Hippocampal formation (tissue), 2 donors: ENCODE measurements around the gene NACAD.

Experiments
- DNase-seq, 2 donors: peaks; one replicate each; lab custom pipeline; 2025; lab: John Stamatoyannopoulos, UW

The NACAD gene

DNA sequence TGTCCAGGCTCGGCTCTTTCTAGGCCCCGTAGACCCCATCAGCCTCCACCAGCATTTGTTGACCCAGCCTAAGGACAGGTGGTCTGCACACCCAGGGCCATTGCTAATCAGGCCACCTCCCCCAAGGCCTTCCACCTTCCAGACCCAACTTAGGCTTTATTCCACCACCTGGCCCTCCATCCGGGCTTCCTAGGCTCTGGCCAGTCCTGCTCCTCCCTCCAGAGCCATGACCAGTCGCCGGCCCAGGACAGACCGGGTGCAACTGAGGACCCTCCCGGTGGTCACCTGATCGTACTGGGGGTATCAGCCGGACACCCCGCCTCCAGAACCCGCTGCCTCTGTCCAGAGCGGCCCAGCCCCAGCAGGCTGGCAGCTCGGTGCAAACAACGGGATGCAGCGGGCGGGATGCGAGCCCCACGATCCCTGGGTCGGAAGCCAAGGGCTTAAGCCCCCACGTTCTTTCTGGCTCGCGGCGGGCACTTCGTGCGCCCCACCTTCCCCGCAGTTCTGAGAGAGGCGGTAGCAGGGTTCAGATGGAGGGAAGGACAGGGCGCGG lies 545 bp downstream of the NACAD start:
- DNase-seq: no peak

DNA sequence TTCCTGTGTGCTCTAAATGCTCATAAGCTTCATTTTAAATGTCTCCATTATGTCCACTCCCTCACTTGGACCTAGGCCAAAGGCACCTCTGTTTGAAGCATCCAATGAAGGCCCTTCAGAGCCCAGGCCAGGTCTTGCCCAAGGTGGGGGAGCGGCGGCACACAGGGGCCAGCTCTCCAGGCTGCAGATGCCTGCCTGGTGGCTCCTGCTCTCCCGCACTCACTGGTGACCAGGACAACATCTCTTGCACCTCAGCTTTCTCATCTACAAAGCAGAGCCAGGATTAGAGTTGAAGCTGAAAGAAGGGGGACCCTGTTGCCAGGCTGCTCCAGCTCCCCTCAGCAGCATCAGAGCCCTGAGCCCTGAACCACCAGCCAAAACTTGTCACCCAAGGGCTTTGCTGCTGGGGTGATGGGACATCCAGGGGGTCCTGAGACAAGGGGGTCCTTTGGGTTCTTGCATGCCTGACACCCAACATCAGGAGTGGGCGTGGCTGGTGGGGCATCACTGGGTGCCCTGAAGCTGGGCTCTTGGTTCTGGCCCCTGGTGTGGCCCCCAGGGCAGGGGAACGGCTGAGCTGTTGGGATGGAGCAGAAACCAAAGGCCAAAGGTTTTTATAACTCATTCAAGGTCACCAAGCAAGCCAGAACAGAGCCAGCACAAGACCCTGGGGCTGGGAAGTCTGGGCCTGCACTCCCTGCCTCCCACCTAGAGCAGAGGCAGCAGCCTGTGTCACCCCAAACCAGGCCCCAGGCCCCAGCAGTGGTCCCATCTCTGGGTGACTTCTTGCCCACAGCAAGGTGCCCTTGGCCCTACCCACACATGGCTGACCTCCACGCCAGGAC lies 1.2 kb downstream of the NACAD start:
- no peak for DNase-seq

- peak; percentile 83 to 85 for DNase-seq
Measured at GRCh38 chr7:45086331-45087065, 2.3 kb downstream of the NACAD start.

- no peak for DNase-seq
Measured at GRCh38 chr7:45085619-45086200, 3.1 kb downstream of the NACAD start.

DNA sequence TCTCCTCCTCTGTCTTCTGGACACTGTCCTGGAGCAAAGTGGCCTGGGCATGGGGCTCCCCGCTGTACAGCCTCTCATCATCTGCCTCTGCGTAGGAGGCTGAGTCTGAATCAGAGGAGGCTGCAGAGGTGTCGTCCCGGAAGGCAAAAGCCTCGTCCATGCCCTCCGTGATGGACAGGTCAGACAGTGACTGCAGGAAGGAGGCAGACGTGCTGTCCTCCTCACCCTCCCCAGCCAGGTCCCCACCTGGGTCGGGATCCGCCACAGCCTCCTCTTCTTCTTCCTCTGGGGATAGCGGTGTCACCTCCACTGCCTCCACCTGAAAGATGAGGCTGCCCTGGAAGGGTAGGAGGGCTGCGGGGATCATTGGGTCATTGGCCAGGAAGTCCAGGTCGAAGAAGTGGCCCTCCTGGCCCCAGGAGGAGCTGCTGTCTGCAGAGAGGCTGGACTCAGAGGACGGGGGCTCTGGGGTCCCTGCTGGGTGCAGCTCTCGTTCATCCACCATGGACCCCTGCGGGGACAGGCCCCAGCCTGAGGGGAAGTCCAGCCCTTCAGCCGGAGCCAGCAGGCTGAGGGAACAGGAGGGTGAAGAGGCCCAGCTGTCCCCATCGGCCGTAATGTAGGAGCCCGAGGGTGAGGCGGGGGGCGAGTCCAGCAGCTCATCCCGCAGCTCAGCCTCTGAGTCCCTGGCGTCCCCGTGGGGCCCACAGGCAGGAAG lies 3.7 kb downstream of the NACAD start:
- DNase-seq: no peak

GRCh38 chr7:45084336-45084735 lies 4.4 kb downstream of the NACAD start:
- DNase-seq: no peak

GRCh38 chr7:45082831-45083331 lies 5.9 kb downstream of the NACAD start:
- no peak for DNase-seq

- DNase-seq: peak; percentile 58 to 60
Measured at GRCh38 chr7:45082031-45082830, 6.5 kb downstream of the NACAD start.

DNA sequence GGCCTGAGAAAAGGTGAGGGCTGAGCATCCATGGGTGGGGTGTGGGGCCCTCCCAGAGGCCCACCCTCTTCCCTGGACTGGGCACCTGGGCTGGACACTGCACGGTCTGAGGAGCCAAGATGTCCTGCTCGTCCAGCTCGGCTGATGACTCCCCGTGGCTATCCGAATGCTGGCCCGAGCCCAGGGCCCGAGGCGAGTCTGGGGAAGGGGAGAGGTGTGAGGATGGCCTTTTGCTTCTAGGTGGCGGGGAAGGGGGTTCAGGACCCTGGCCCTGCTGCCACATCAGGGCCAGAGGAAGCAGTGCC lies 7.1 kb downstream of the NACAD start:
- no peak for DNase-seq

DNA sequence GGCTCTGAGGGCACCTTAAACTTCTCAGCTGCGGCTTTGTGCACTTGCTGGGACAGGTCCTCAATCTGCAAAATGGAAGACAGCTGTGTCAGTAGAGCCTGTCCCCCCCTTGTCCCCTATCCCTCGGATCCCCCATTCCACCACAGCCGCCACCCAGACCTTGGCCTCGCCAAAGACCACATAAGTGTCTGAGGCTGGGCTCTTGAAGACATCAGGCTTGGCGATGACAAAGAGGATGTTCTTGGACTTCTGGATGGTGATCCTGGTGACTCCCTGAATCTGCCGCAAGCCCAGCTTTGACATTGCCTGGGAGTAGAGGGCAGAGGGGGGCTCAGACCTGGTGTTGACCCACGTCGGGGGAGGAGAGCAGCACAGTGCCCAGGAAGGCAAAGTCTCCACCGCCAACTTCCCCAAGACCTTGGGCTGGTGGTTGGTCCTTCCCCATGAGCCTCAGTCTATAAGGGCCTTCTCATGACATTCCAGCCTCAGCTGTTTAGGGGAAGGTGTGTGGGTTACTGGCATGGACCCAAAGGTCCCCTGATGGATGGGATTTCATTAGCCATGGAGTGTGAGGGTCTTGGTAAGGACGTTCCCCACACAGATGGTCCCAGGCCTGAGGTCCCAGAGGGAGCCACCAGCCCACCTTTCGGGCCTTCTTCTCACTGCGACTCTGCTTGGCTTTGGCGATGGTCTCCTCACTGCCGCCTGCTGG lies 7.7 kb downstream of the NACAD start:
- DNase-seq: no peak

GRCh38 chr7:45080265-45080957 lies 8.4 kb downstream of the NACAD start:
- no peak for DNase-seq

- no peak for DNase-seq
Measured at GRCh38 chr7:45078125-45078681, 10.6 kb downstream of the NACAD start.

DNA sequence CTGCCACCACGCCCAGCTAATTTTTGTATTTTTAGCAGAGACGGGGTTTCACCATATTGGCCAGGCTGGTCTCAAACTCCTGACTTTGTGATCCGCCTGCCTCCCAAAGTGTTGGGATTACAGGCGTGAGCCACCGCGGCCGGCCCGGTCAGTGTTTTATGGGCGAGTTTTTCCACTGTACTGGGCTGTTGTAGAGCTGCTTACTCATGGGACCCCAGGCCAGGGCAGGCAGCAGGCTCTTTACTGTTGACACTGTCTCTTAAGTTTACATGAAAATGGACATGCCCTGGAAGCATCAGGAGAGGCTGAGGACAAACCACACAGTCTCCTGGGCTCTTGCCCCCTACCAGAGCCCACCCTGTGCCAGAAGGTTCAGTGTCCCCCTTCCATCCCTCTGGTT lies 11.2 kb downstream of the NACAD start:
- no peak for DNase-seq

DNA sequence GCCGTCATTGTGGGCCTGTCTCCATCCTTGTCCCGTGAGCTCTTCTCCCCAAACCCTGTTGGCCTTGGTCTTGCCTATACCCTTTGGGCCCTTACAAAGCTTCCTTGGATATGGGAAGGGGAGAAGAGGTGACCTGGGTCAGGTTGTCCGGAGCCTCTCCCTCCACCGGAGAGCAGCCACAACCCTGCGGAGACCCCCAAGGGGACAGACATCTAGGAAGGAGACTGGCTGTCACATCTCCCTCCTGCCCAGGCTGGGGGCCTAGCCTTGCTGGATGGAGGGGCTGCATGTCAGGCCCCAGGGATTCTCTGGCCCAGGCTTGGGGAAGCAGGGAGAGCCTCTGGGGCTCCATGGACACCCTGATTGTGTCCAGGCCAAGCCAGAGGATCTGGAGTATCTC lies 11.8 kb downstream of the NACAD start:
- no peak for DNase-seq

DNA sequence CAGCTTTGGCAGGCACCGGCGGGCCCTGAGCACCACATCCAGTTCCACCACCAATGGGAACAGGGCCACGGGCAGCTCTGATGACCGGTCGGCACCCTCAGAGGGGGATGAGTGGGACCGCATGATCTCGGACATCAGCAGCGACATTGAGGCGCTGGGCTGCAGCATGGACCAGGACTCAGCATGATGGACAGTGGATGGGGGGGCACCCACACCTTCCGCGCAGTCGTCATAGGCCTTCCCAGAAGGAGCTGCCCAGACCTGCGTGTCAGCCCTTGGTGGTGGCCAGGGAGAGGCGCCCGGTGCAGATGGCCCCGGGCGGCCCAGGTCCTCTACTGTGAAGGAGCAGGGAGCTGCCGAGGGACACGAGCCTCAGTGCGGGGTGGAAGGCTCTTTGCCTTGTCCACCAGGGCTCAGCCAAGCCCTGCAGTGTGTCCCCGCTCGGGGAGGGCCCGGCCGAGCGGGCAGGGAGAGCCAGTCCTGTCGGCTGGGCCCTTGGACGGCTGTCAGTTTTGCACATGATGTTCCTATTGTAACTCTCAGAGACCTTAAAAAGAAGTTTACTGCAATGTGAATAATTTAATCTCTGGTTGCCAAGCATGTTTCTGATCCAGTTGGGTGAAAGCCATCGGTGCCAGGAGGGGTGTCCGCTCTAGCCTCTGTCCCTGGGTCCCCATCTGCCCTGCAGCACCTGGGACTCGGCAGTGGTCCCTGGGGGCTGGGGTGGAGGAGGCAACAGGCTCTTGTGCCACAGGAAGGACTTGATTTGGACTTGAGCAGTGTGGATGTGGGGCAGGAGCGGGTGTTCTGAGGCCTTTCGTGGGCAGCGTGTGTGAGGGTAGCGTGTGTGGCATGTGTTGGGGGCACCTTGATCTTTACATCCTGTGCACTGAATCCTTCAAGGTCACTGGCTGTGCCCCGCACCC lies 12.6 kb downstream of the NACAD start:
- DNase-seq: no peak

DNA sequence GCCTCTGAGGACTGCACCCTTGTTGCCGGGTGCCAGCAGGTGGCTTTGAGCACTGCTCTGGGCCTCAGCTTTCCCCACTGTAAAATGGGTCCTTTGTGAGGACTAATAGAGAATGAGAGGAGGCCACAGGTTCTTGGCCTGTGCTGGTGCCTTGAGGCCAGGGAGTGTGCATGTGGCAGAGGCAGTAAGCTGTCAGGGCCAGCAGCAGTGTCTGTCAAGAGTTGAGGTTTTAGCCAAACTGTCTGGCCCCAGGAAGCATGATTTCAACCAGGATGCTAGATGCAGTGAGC lies 13.5 kb downstream of the NACAD start:
- DNase-seq: no peak

GRCh38 chr7:45074528-45075354 lies 14.0 kb downstream of the NACAD start:
- DNase-seq: no peak
